Measurements from ENCODE around the gene FOXJ3. TPM values are rescaled to one million over a fixed set of nuclear protein-coding genes. Genes with fewer than 3 reads are reported as not detected.

Gene FOXJ3
- total RNA-seq, 1 donor from 2014 or later: 30.9 TPM

DNA sequence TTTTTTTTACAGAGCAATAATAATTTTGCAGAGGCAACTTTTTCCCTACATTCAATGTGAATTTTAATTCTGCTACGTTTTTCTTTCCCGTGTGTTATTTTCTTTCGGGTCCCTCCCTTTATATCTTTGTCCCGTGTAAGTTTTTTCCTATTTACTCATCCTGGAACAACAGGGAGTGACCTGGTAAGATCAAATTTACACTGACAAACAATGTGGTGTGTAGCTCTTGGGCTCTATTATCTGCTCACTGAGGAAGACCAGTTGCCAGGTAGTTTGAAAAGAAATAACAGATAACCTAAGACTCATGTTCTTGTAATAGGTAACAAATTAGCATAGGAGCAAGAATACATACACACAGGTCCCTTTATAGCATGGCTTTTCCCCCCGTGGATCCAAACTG is 136.8 kb downstream of the FOXJ3 start:
- Mint-ChIP-seq H3K27me3 (ENCODE audit: low read depth) (no peaks in the 10 kb centered on the region), H3K36me3 (ENCODE audit: low read depth) (peaks cover 23% of the 10 kb centered on the region), H3K4me3 (ENCODE audit: unreplicated experiment) (no peak overlapping the region), H3K27ac (ENCODE audit: unreplicated experiment) (no peak overlapping the region), H3K9me3 (ENCODE audit: low read depth) (peaks cover 12% of the 10 kb centered on the region), H3K4me1 (ENCODE audit: low read depth) (no peaks in the 10 kb centered on the region)
- no peak for DNase-seq (ENCODE audit: low spot score)
- TF ChIP-seq, protein P1, sequence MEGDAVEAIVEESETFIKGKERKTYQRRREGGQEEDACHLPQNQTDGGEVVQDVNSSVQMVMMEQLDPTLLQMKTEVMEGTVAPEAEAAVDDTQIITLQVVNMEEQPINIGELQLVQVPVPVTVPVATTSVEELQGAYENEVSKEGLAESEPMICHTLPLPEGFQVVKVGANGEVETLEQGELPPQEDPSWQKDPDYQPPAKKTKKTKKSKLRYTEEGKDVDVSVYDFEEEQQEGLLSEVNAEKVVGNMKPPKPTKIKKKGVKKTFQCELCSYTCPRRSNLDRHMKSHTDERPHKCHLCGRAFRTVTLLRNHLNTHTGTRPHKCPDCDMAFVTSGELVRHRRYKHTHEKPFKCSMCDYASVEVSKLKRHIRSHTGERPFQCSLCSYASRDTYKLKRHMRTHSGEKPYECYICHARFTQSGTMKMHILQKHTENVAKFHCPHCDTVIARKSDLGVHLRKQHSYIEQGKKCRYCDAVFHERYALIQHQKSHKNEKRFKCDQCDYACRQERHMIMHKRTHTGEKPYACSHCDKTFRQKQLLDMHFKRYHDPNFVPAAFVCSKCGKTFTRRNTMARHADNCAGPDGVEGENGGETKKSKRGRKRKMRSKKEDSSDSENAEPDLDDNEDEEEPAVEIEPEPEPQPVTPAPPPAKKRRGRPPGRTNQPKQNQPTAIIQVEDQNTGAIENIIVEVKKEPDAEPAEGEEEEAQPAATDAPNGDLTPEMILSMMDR (IDR thresholded peaks at IDR 0.05): no peak

DNA sequence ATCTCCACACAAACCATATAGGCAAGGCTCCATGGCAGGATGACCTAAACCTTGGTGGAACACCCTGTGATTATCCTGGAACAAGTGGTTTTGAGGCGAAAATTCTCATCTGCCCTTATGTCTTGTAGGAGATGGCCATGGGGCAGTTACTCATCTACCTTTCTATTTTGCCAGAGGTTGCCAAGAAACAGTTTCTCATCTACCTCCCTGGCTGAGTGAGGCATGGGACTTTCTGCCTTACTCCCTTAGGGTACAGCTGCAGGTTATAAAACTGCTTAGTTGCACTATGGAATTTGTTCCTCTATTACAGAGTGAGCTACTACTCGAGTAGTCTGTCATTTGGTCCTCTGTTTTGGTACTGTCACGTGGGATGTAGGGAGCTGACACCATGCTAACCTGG is 139.2 kb downstream of the FOXJ3 start:
- DNase-seq (ENCODE audit: low spot score): no peak
- Mint-ChIP-seq H3K4me3 (ENCODE audit: unreplicated experiment) (no peak overlapping the region), H3K4me1 (ENCODE audit: low read depth) (no peaks in the 10 kb centered on the region), H3K27me3 (ENCODE audit: low read depth) (no peaks in the 10 kb centered on the region), H3K27ac (ENCODE audit: unreplicated experiment) (no peak overlapping the region), H3K9me3 (ENCODE audit: low read depth) (no peaks in the 10 kb centered on the region), H3K36me3 (ENCODE audit: low read depth) (peaks cover 15% of the 10 kb centered on the region)
- TF ChIP-seq, protein P1 (IDR thresholded peaks at IDR 0.05): no peak

DNA sequence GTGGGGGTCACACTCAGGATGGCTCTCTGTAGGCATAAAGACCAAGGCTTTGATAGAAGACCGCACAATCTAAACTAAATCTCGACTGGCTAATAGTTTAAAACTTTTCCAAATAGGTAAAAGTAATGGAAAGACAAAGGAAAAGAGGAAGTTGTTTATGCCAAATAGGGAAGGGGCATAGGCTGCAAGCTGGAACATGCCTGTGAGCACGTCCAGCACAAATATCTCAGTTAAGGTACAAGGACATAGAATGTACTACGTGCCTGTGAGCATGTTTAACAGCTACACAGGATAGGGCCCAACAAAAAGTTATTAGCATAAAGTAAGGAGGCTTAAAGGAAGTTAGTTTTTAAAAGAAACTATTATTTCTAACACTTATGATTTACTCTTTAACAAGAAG is 142.9 kb downstream of the FOXJ3 start:
- TF ChIP-seq, protein P1 (IDR thresholded peaks at IDR 0.05): no peak

DNA sequence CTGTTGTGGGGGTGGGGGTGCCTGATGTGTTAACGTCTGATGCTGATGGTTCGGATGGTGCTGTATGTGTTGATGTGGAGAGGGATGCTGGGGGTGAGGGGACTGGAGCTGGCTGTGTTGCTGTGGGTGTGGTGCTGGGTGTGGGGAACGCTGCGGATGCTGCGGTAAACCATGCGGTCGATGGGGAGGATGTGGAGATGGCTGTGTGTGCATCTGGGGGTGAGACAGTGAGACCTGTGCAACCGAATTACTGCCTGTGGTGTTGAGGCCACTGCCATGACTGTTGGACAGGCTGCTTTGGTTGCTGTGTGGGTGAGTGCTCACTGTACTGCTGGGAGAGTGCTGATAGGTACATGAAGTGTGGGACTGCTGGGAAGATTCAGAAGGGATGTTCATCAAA is 143.7 kb downstream of the FOXJ3 start:
- Mint-ChIP-seq H3K27me3 (ENCODE audit: low read depth) (no peaks in the 10 kb centered on the region), H3K4me1 (ENCODE audit: low read depth) (peaks cover 3% of the 10 kb centered on the region), H3K36me3 (ENCODE audit: low read depth) (peaks cover 13% of the 10 kb centered on the region), H3K27ac (ENCODE audit: unreplicated experiment) (no peak overlapping the region), H3K9me3 (ENCODE audit: low read depth) (no peaks in the 10 kb centered on the region), H3K4me3 (ENCODE audit: unreplicated experiment) (no peak overlapping the region)
- TF ChIP-seq, protein P1 (IDR thresholded peaks at IDR 0.05): no peak
- DNase-seq (ENCODE audit: low spot score): no peak

More for the DNA sequence above, 142.9 kb downstream of the FOXJ3 start:
- Mint-ChIP-seq H3K4me1 (ENCODE audit: low read depth) (no peaks in the 10 kb centered on the region), H3K27ac (ENCODE audit: unreplicated experiment) (no peak overlapping the region), H3K36me3 (ENCODE audit: low read depth) (peaks cover 14% of the 10 kb centered on the region), H3K9me3 (ENCODE audit: low read depth) (no peaks in the 10 kb centered on the region), H3K4me3 (ENCODE audit: unreplicated experiment) (no peak overlapping the region), H3K27me3 (ENCODE audit: low read depth) (no peaks in the 10 kb centered on the region)
- DNase-seq (ENCODE audit: low spot score): no peak

DNA sequence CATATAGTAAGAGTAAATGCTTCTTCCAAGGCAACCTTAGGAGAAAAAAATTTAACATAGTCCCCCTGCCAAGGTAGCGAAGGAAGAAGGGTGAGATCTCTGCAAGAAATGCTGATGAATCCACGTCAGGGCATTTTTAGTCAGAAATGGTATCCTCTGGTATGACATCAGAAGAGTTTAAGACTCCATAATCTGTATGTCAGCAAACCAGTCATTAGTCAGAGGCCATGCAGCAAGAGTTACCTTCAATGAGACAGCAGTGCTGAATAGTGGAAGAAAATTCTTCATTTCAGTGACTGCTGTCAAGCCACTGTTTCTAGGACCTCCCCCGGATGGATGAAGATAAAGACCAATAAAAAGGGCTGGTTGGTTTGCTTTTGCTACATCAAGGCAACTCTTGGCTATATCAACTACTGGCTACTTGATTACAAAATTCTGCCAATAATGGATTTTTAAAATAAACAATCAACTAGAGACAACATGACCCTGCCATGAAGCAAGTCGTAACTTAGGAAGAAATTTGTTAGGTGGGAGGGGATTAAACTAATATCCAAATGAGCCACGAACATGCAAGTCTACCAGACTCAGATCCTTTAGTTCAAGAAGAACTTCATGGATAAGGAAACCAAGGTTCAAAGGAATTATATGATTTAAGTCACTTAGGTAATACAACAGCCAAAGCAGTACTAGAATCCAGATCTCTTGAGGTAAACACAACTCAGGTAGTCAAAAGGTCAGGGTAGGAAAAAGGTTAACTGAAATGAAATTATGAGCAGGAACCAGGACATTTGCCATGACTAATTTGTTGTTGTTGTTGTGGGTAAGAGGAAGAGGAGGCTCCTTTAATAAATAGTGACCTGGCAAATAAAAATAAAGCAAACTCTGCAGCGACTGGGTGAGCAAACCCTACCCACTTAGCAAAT is 144.8 kb downstream of the FOXJ3 start:
- Mint-ChIP-seq H3K4me1 (ENCODE audit: low read depth) (peaks cover 12% of the 10 kb centered on the region), H3K4me3 (ENCODE audit: unreplicated experiment) (no peak overlapping the region), H3K27ac (ENCODE audit: unreplicated experiment) (no peak overlapping the region), H3K36me3 (ENCODE audit: low read depth) (peaks cover 16% of the 10 kb centered on the region), H3K9me3 (ENCODE audit: low read depth) (no peaks in the 10 kb centered on the region), H3K27me3 (ENCODE audit: low read depth) (no peaks in the 10 kb centered on the region)
- TF ChIP-seq, protein P1 (IDR thresholded peaks at IDR 0.05): no peak
- no peak for DNase-seq (ENCODE audit: low spot score)

Measured in chondrocyte (in vitro differentiated cells).